Activated CD8-positive, alpha-beta memory T cell treated with anti-CD3 and anti-CD28 coated beads, Interleukin-2, amount 50 U/mL, for 24 hours (primary cell): ENCODE measurements around the gene LIN37.

Experiments
- DNase-seq: peaks from one replicate; pipeline ENCODE4 v3.0.0-alpha.2; 2020; ENCODE audit errors: extremely low read depth

The LIN37 gene

GRCh38 chr19:35734889-35735288 lies 13.5 kb upstream of the LIN37 start:
- DNase-seq = no peak

- DNase-seq = no peak
These were observed 11.2 kb upstream of the LIN37 start for GRCh38 chr19:35736913-35737886.

GRCh38 chr19:35738021-35738886 lies 10.1 kb upstream of the LIN37 start:
- DNase-seq = no peak

GRCh38 chr19:35738887-35739229 lies 9.5 kb upstream of the LIN37 start:
- DNase-seq = no peak

DNA sequence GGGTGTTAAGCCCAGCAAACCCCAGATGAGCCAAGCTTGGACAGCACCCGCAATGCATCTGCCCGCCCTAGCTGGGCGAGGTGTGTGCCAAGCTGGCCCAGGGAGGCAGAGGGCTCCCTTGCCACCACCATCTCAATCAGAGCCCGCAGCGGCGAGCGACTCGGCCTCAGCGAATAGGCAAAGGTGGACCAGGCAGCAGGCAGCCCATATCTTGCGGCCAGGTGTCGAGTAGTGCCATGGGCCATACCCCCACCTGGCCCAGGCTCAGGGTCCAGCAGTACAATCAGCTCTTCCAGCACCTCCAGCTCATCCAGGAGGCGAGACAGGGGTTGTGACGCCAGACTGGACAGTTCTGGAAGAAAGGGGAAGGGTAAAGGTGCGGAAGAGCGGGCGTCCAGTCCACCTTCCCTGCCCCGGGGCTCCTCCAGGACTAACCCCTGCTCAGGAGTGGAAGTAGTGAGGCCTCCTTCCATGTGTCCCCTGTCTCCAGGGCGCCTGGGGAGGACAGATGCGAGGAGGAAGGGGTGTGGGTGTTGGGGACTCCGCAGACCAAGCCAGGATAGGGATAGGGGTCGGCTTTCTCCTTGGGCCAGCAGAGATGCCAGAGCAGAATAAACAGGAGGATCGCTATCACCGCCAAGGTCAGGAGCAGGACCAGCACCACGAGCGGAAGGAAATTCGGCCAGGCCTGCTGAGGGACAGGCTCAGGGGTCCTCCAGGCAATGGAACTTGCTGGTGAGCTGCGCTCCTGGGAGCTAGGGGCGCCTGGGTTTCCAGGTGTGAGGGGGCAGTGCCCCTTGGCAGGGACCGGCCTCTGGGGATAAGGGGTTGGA lies 8.9 kb upstream of the LIN37 start:
- DNase-seq = no peak

GRCh38 chr19:35740108-35740422 lies 8.3 kb upstream of the LIN37 start:
- DNase-seq = no peak

DNA sequence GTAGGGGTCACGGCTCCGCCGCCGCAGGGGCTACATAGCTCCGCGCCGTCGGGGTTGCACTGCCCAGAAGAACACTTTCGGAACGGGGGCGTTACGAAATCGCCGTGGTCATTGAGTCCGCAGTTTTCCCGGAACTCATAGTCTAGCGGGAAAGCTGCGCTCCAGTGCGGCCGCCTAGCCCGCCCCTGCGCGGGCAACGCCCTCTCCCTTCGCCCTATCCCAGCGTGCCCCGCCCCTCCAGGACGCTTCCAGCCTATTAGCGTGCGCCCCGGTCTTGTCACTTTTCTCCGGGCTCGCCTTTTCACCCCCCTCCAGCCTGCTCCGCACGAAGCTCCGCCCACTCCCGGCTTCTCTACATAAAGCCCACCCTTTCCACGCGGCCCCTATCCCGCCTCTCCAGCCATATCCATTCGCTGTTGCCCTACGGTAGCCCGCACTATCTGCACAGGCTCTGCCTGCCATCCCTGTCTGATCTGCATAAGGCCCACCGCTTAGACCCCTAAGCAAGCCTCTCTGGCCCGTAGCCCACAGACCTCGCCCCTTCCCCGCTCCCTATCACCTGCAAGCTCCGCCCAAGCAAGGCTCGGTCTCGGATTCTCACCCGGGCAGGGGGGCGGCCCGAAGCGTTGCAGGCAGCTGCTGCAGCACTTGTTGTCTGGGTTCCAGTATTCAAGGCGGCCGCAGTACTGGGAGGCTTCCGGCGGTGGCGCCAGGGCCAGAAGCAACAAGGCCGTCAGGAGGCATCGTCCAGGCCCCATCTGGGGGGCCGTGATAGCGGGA lies 7.8 kb upstream of the LIN37 start:
- DNase-seq = peak; percentile 91

GRCh38 chr19:35741203-35741515 lies 7.2 kb upstream of the LIN37 start:
- DNase-seq = no peak

DNA sequence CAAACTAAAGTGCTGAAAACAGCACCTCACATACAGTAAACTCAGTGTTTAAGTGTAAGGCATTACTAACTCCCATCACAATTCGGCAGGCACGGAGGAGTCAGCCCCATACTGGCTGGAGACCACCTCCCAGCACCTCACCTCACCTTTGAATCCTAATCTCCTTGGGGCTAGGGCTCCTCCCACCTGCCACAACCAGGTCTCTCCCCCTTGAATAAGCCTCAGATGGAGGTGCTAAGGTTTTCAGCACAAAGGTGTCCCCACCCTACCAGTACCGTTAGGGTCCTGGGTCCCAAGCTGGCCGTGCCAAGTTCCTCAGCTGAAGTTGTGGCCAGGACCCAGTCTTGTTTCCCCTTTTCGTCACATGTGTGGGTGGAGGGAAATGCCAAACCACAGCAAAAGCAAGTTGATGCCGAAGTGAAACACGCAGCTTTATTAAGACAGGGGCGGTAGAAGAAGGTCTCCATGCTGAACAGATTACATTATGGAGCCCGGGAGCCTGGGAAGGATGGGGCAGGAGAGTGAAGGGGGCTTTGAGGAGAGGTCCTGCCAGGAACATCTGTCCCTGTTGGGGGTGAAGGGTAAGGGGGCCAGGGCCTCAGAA lies 6.2 kb upstream of the LIN37 start, which contains the start of gene IGFLR1:
Gene IGFLR1, minus strand, starts transcription at position 332 of the 604 bp plus-strand sequence. CDS start 1,272 bp downstream, outside the sequence.
- DNase-seq = no peak

DNA sequence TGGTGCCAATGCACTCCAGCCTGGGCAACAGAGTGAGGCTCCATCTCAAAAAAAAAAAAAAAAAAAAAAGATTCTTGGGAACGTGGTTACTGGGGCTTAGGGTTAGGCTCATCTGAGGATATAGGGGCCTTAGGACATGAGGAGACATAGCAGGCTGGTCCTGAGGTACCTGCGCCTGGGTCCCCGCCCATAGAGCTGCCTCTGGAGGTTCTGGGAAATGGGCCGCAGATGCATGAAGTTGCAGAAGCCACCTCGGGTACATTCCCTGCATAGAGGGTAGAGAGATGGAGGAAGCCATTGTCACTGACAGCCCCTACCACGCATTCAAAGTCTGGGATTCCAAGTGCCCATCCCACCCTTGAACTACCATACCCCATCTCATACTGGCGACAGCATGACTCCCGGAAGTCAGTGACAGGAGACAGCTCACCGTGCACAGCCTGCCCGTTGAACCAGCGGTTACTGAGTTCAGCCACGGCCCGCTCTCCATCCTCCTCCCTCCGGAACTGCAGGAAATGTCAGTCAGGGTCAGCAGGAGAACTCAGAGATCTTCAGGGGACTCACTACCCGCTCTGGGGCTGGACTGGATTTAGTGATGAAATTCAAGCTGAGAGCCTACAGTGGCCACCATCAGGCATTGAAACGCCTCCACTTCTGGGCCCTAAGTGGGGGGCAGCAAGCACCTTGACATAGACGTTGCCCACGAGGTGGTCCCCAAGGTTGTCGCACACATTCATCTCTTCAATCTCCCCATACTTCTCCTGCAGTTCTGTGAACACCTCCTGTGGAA lies 4.5 kb upstream of the LIN37 start:
- no peak for DNase-seq

DNA sequence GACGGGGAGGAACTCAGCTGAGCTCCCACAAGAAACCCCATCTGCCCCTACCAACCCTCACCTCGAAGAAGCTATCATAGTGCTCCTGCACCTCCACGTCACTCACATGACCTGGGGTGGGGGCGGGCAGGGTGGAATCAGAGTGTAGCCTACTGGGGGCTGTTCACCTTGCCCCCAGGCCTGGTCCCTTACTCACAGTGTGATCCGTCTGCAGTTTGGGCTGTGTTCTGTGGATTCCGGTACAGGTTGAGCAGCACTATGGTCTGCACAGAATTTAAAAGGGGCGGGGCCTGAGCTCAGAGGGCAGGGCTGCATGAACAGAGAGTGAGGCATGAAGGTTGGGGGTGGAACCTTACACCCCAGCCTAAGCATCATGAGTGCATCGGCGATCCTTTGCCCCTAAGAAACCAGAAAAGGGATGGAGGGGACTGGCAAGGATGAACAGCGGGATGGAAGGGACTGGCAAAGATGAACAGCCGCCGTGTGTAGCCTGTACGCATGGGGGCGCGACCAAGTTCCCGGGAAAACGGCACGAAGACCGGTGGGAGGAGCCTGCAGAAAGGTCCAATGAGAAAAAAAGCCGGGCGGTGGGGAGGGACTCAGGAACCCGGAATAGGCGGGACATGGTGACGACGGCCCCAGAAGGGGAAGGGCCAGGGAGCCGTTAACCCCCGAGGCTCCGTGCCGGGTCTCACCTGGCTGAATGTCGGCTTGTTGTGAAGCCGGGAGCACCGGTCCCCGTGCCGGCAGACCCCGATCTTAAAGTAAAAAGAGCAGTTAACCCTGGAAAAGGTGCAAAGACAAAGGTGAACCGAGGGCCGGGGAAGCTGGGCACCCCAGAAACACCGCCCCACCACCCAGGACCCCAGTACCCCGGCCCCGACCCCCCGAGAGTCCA lies 3.7 kb upstream of the LIN37 start:
- DNase-seq = peak; percentile 85

DNA sequence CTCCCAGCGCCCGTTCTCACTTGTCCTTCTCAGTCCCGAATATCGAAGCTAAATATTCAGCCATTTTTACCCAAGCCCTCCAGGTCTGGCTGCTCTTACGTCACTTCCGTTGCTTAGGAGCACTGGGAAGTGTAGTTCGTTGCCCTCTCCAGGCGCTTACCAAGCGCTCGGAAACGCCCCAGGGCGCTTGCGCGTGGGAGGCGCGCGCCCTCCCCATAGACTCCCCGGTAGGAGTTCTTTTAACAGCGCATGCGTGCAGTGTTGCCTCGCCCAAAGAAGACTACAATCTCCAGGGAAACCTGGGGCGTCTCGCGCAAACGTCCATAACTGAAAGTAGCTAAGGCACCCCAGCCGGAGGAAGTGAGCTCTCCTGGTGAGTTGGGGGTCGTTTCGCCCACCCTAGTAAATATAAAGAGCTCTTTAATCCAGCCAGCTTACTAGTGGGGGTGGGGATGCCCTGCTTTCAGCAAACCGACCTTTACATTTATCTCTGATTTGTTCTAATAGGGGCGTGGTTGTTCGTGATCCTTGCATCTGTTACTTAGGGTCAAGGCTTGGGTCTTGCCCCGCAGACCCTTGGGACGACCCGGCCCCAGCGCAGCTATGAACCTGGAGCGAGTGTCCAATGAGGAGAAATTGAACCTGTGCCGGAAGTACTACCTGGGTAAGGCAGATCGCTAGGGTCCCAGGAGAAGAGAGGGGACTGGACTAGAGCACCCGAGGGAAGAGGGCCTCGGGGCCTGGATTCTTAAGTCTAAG lies 2.9 kb upstream of the LIN37 start, which contains the start of the genes PSENEN and U2AF1L4:
Gene PSENEN, plus strand, starts transcription at position 324 of the 759 bp plus-strand sequence. Its CDS starts 280 bp downstream, at position 604.
Gene U2AF1L4, minus strand, starts transcription at position 91 of the 759 bp plus-strand sequence. Its CDS starts 27 bp downstream, at position 64.
- peak; percentile 88 for DNase-seq

DNA sequence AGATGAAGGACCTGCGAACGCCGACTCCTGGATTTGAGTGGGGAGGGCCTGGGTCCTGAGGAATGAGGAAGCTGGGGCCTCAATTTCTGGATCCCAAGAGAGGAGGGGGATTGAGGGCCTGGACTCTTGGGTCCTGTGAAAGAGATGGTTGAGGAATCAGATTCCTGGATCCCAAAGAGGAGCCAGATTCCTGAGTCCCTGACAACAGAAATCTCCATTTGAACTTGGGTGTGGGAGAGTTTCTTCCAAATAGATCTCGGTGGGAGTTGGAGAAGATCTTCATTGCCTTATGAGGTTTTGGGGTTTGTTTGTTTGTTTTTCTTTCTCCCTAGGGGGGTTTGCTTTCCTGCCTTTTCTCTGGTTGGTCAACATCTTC lies 2.3 kb upstream of the LIN37 start:
- no peak for DNase-seq

- no peak for DNase-seq
These were observed 1.8 kb upstream of the LIN37 start for GRCh38 chr19:35746531-35746930.

- DNase-seq = no peak
These were observed 1.8 kb downstream of the LIN37 start for GRCh38 chr19:35750167-35750566.

- no peak for DNase-seq
These were observed 3.7 kb downstream of the LIN37 start for GRCh38 chr19:35751839-35752745.
